ENCODE measurements around the gene SGCD.

Gene SGCD

GRCh38 chr5:156385416-156385815 is 58.5 kb downstream of the SGCD start:
- DNase-seq (ENCODE audit: extremely low read depth, insufficient read length): no peak
- Histone ChIP-seq H3K27me3 (replicated peaks; ENCODE audit: control insufficient read depth, insufficient read depth, low read length) (no peaks in the 10 kb centered on the region), H3K4me3 (replicated peaks; ENCODE audit: low read depth, low read length) (no peak overlapping the region), H3K36me3 (ENCODE audit: control insufficient read depth, insufficient read depth, low read length) (no peaks in the 10 kb centered on the region)
- TF ChIP-seq CTCF (IDR thresholded peaks at IDR 0.05; ENCODE audit: insufficient read depth, low read length, poor library complexity, severe bottlenecking): no peak

GRCh38 chr5:156386976-156387375 is 60.0 kb downstream of the SGCD start:
- H3K36me3 ChIP-seq (ENCODE audit: control insufficient read depth, insufficient read depth, low read length): no peaks in the 10 kb centered on the region
- TF ChIP-seq CTCF (IDR thresholded peaks at IDR 0.05; ENCODE audit: insufficient read depth, low read length, poor library complexity, severe bottlenecking): no peak
- DNase-seq (ENCODE audit: extremely low read depth, insufficient read length): no peak
- no peak overlapping the region for H3K4me3 ChIP-seq (replicated peaks; ENCODE audit: low read depth, low read length)
- H3K27me3 ChIP-seq (replicated peaks; ENCODE audit: control insufficient read depth, insufficient read depth, low read length): no peaks in the 10 kb centered on the region

GRCh38 chr5:156387391-156387790 is 60.4 kb downstream of the SGCD start:
- no peak for DNase-seq (ENCODE audit: extremely low read depth, insufficient read length)
- TF ChIP-seq CTCF (IDR thresholded peaks at IDR 0.05; ENCODE audit: insufficient read depth, low read length, poor library complexity, severe bottlenecking): no peak
- H3K4me3 ChIP-seq (replicated peaks; ENCODE audit: low read depth, low read length): no peak overlapping the region
- H3K27me3 ChIP-seq (replicated peaks; ENCODE audit: control insufficient read depth, insufficient read depth, low read length): no peaks in the 10 kb centered on the region
- H3K36me3 ChIP-seq (ENCODE audit: control insufficient read depth, insufficient read depth, low read length): no peaks in the 10 kb centered on the region

- Histone ChIP-seq H3K4me3 (replicated peaks; ENCODE audit: low read depth, low read length) (no peak overlapping the region), H3K36me3 (ENCODE audit: control insufficient read depth, insufficient read depth, low read length) (no peaks in the 10 kb centered on the region), H3K27me3 (replicated peaks; ENCODE audit: control insufficient read depth, insufficient read depth, low read length) (no peaks in the 10 kb centered on the region)
- no peak for TF ChIP-seq CTCF (IDR thresholded peaks at IDR 0.05; ENCODE audit: insufficient read depth, low read length, poor library complexity, severe bottlenecking)
- no peak for DNase-seq (ENCODE audit: extremely low read depth, insufficient read length)
Measured at GRCh38 chr5:156388233-156388632, 61.3 kb downstream of the SGCD start.

GRCh38 chr5:156391139-156391538 is 64.2 kb downstream of the SGCD start:
- no peaks in the 10 kb centered on the region for H3K36me3 ChIP-seq (ENCODE audit: control insufficient read depth, insufficient read depth, low read length)
- no peak overlapping the region for H3K4me3 ChIP-seq (replicated peaks; ENCODE audit: low read depth, low read length)
- no peak for DNase-seq (ENCODE audit: extremely low read depth, insufficient read length)
- TF ChIP-seq CTCF (IDR thresholded peaks at IDR 0.05; ENCODE audit: insufficient read depth, low read length, poor library complexity, severe bottlenecking): no peak
- no peaks in the 10 kb centered on the region for H3K27me3 ChIP-seq (replicated peaks; ENCODE audit: control insufficient read depth, insufficient read depth, low read length)

- DNase-seq (ENCODE audit: extremely low read depth, insufficient read length): no peak
- TF ChIP-seq CTCF (IDR thresholded peaks at IDR 0.05; ENCODE audit: insufficient read depth, low read length, poor library complexity, severe bottlenecking): no peak
Measured at GRCh38 chr5:156393980-156394379, 67.0 kb downstream of the SGCD start.

More at GRCh38 chr5:156393980-156394379, 67.0 kb downstream of the SGCD start:
- Histone ChIP-seq H3K4me3 (replicated peaks; ENCODE audit: low read depth, low read length) (no peak overlapping the region), H3K36me3 (ENCODE audit: control insufficient read depth, insufficient read depth, low read length) (no peaks in the 10 kb centered on the region), H3K27me3 (replicated peaks; ENCODE audit: control insufficient read depth, insufficient read depth, low read length) (no peaks in the 10 kb centered on the region)
